Muscle of leg (tissue), 11 donors: Measurements from ENCODE around the gene CXCL12. TPM values are rescaled to one million over a fixed set of nuclear protein-coding genes. Genes with fewer than 3 reads are reported as not detected.
A peak's percentile ranks its signal among the peaks of the same experiment; 100 is the strongest.

Source experiments
- DNase-seq: peaks from one replicate; pipeline ENCODE4 v3.0.0; 2013
- H3K27ac ChIP-seq: one replicate; pipeline ENCODE4 v1.5.1; 2013; ENCODE audit warnings: mild to moderate bottlenecking, low read length, control low read depth
- H3K27me3 ChIP-seq: one replicate; pipeline ENCODE4 v1.6.1; 2013; ENCODE audit warnings: low read length; ENCODE audit not compliant: control insufficient read depth, insufficient read depth
- H3K36me3 ChIP-seq: one replicate; pipeline ENCODE4 v1.6.1; 2013; ENCODE audit warnings: low read length; ENCODE audit not compliant: control insufficient read depth, insufficient read depth
- H3K4me1 ChIP-seq: one replicate; pipeline ENCODE4 v1.6.1; 2013; ENCODE audit warnings: low read length; ENCODE audit not compliant: control insufficient read depth, insufficient read depth
- H3K4me3 ChIP-seq: one replicate; pipeline ENCODE4 v1.5.1; 2013; ENCODE audit warnings: low read length, control low read depth
- H3K9me3 ChIP-seq: replicated peaks from 2 replicates; pipeline ENCODE4 v1.6.1; 2013; ENCODE audit warnings: low read depth, low read length; ENCODE audit not compliant: control insufficient read depth
- WGBS: methylation state at CpG from one replicate; pipeline ENCODE4 v1.1.5; 2013; ENCODE audit warnings: missing lambda C conversion rate; ENCODE audit not compliant: insufficient coverage; 5-methylcytosine and 5-hydroxymethylcytosine counted together
- polyA plus RNA-seq, 8 donors: library from polyadenylated mRNA; unstranded; fragments of 120-200 nt; gene quantifications; one replicate each; pipeline versions ENCODE4 v1.2.1 to v1.2.3, GENCODE V29; 2013; ENCODE audit warnings: inconsistent platforms in 1 of 8, low replicate concordance in 1 of 8; ENCODE audit not compliant: insufficient read length in 8 of 8, insufficient read depth in 1 of 8
- total RNA-seq: library from RNA; stranded (reverse); fragments of 120-200 nt; gene quantifications from one replicate; pipeline ENCODE4 v1.2.4, GENCODE V29; 2013

CXCL12 gene
- total and polyA plus RNA-seq, 9 donors = 126 to 360 (median 266) TPM

- DNase-seq = no peak
- Histone ChIP-seq H3K4me3 (no peak overlapping the region), H3K27me3 (no peaks in the 10 kb centered on the region), H3K27ac (no peak overlapping the region), H3K36me3 (no peaks in the 10 kb centered on the region), H3K4me1 (peaks cover 14% of the 10 kb centered on the region), H3K9me3 (no peaks in the 10 kb centered on the region)
- WGBS = 87% methylated on average over 2 of the region's 3 CpGs
Measured at GRCh38 chr10:44355630-44356029, 29.3 kb downstream of the CXCL12 start.

GRCh38 chr10:44354771-44355170 lies 30.1 kb downstream of the CXCL12 start:
- peaks cover 14% of the 10 kb centered on the region for H3K4me1 ChIP-seq
- H3K27me3 ChIP-seq = no peaks in the 10 kb centered on the region
- no peaks in the 10 kb centered on the region for H3K36me3 ChIP-seq
- WGBS = 50% methylated on average over 1 of the region's 2 CpGs
- DNase-seq = no peak
- H3K27ac ChIP-seq = no peak overlapping the region
- H3K4me3 ChIP-seq = no peak overlapping the region
- H3K9me3 ChIP-seq = no peaks in the 10 kb centered on the region

- H3K9me3 ChIP-seq = no peaks in the 10 kb centered on the region
- WGBS = 91% methylated on average over 2 of the region's 7 CpGs
- no peak for DNase-seq
Measured at GRCh38 chr10:44353721-44354120, 31.2 kb downstream of the CXCL12 start.

GRCh38 chr10:44353128-44353390 lies 31.8 kb downstream of the CXCL12 start:
- DNase-seq = no peak
- no peaks in the 10 kb centered on the region for H3K27me3 ChIP-seq
- no peak overlapping the region for H3K4me3 ChIP-seq
- 83% methylated on average over 3 of the region's 4 CpGs for WGBS
- no peaks in the 10 kb centered on the region for H3K9me3 ChIP-seq
- peaks cover 14% of the 10 kb centered on the region for H3K4me1 ChIP-seq
- H3K27ac ChIP-seq = no peak overlapping the region
- no peaks in the 10 kb centered on the region for H3K36me3 ChIP-seq

More at GRCh38 chr10:44353721-44354120, 31.2 kb downstream of the CXCL12 start:
- no peaks in the 10 kb centered on the region for H3K36me3 ChIP-seq
- no peak overlapping the region for H3K4me3 ChIP-seq
- no peaks in the 10 kb centered on the region for H3K27me3 ChIP-seq
- no peak overlapping the region for H3K27ac ChIP-seq
- peaks cover 14% of the 10 kb centered on the region for H3K4me1 ChIP-seq

GRCh38 chr10:44352316-44353127 lies 32.4 kb downstream of the CXCL12 start:
- H3K4me3 ChIP-seq = no peak overlapping the region
- DNase-seq = peak; percentile 83
- WGBS = 57% methylated on average over 8 of the region's 11 CpGs
- no peaks in the 10 kb centered on the region for H3K36me3 ChIP-seq
- no peak overlapping the region for H3K27ac ChIP-seq
- peaks cover 14% of the 10 kb centered on the region for H3K4me1 ChIP-seq
- H3K9me3 ChIP-seq = no peaks in the 10 kb centered on the region
- no peaks in the 10 kb centered on the region for H3K27me3 ChIP-seq

GRCh38 chr10:44348496-44348895 lies 36.4 kb downstream of the CXCL12 start:
- H3K4me1 ChIP-seq = peaks cover 14% of the 10 kb centered on the region
- no peaks in the 10 kb centered on the region for H3K9me3 ChIP-seq
- H3K36me3 ChIP-seq = no peaks in the 10 kb centered on the region
- no peak overlapping the region for H3K4me3 ChIP-seq
- H3K27me3 ChIP-seq = no peaks in the 10 kb centered on the region
- 92% methylated on average over 3 of the region's 5 CpGs for WGBS
- DNase-seq = no peak
- H3K27ac ChIP-seq = no peak overlapping the region

- Histone ChIP-seq H3K27me3 (no peaks in the 10 kb centered on the region), H3K4me3 (no peak overlapping the region), H3K9me3 (no peaks in the 10 kb centered on the region), H3K36me3 (no peaks in the 10 kb centered on the region), H3K27ac (no peak overlapping the region), H3K4me1 (peaks cover 11% of the 10 kb centered on the region)
- 86% methylated on average over 10 of the region's 10 CpGs for WGBS
- DNase-seq = no peak
Measured at GRCh38 chr10:44347609-44348400, 37.1 kb downstream of the CXCL12 start.

- H3K27me3 ChIP-seq = no peaks in the 10 kb centered on the region
- no peak overlapping the region for H3K27ac ChIP-seq
- no peaks in the 10 kb centered on the region for H3K4me1 ChIP-seq
- no peaks in the 10 kb centered on the region for H3K36me3 ChIP-seq
- H3K4me3 ChIP-seq = no peak overlapping the region
- WGBS = 86% methylated on average over 4 of the region's 6 CpGs
- no peak for DNase-seq
- no peaks in the 10 kb centered on the region for H3K9me3 ChIP-seq
Measured at GRCh38 chr10:44344727-44345126, 40.2 kb downstream of the CXCL12 start.

GRCh38 chr10:44343843-44344242 lies 41.1 kb downstream of the CXCL12 start:
- WGBS = 17% methylated on average over 1 of the region's 3 CpGs
- Histone ChIP-seq H3K27me3 (no peaks in the 10 kb centered on the region), H3K36me3 (no peaks in the 10 kb centered on the region), H3K4me1 (no peaks in the 10 kb centered on the region), H3K4me3 (no peak overlapping the region), H3K9me3 (no peaks in the 10 kb centered on the region), H3K27ac (no peak overlapping the region)
- no peak for DNase-seq

- Histone ChIP-seq H3K4me3 (no peak overlapping the region), H3K27ac (no peak overlapping the region), H3K27me3 (no peaks in the 10 kb centered on the region), H3K4me1 (no peaks in the 10 kb centered on the region), H3K36me3 (no peaks in the 10 kb centered on the region), H3K9me3 (no peaks in the 10 kb centered on the region)
- DNase-seq = no peak
- no CpG with 5 or more reads among the region's 3 CpGs for WGBS
Measured at GRCh38 chr10:44341886-44342285, 43.0 kb downstream of the CXCL12 start.
